Mammary epithelial cell (primary cell): Measurements from ENCODE around the gene MAGOH.

Source experiments
- EZH2 ChIP-seq: IDR thresholded peaks from 2 replicates; pipeline ENCODE4 v1.6.1; 2012; ENCODE audit warnings: low read length, inconsistent platforms, borderline replicate concordance
- TF ChIP-seq, protein P1 (sequence below), 2 donors: IDR thresholded peaks in 1 of 2; conservative IDR thresholded peaks in 1 of 2; 2 replicates each; pipeline ENCODE4 v1.5.1; 2011 to 2012; ENCODE audit warnings: inconsistent platforms in 2 of 2, low read length in 2 of 2, mild to moderate bottlenecking in 2 of 2, control low read depth in 1 of 2, low read depth in 1 of 2; ENCODE audit not compliant: insufficient read depth in 1 of 2; ENCODE audit errors: extremely low read depth in 1 of 2

DNA sequence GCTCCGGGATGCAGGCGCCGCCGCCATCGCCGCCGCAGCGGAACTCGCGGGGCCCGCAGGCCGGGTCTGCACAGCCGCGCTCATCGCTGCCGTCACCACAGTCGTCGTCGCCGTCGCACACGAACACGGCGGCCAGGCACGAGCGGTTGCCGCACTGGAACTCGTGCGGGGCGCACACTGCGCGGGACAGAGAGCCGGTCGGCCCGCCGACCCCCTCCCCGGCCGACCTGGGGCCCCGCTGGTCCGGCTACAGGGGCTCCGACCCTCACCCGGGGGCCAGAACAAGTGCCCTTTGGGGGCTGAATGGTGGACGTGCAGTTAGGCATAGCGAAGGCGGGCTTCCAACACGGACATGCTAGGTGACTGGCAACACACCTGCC is 38.6 kb upstream of the MAGOH start:
- TF ChIP-seq EZH2: no peak
- TF ChIP-seq, protein P1, sequence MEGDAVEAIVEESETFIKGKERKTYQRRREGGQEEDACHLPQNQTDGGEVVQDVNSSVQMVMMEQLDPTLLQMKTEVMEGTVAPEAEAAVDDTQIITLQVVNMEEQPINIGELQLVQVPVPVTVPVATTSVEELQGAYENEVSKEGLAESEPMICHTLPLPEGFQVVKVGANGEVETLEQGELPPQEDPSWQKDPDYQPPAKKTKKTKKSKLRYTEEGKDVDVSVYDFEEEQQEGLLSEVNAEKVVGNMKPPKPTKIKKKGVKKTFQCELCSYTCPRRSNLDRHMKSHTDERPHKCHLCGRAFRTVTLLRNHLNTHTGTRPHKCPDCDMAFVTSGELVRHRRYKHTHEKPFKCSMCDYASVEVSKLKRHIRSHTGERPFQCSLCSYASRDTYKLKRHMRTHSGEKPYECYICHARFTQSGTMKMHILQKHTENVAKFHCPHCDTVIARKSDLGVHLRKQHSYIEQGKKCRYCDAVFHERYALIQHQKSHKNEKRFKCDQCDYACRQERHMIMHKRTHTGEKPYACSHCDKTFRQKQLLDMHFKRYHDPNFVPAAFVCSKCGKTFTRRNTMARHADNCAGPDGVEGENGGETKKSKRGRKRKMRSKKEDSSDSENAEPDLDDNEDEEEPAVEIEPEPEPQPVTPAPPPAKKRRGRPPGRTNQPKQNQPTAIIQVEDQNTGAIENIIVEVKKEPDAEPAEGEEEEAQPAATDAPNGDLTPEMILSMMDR (conservative IDR thresholded peaks at IDR 0.05 in 1 of 2, IDR thresholded peaks at IDR 0.05 in 1 of 2; ENCODE audit: extremely low read depth in 1 of 2, insufficient read depth in 1 of 2, low read depth in 1 of 2, low read length in 2 of 2): no peak
